ENCODE data around the gene DBN1.

The DBN1 gene

GRCh38 chr5:177412603-177413233 is 60.7 kb downstream of the DBN1 start:
- H3K4me3 ChIP-seq (ENCODE audit: low read depth, low read length) = no peak overlapping the region
- no peak for TF ChIP-seq CTCF (IDR thresholded peaks at IDR 0.05; ENCODE audit: low read depth, low read length)
- no peak for TF ChIP-seq POLR2A (IDR thresholded peaks at IDR 0.05; ENCODE audit: extremely low read depth, insufficient read length)
- no peak for TF ChIP-seq MYC (IDR thresholded peaks at IDR 0.05; ENCODE audit: low read depth, low read length)
- TF ChIP-seq MAX (IDR thresholded peaks at IDR 0.05; ENCODE audit: low read depth, low read length) = no peak

GRCh38 chr5:177410575-177410974 is 62.9 kb downstream of the DBN1 start:
- no peak for TF ChIP-seq POLR2A (IDR thresholded peaks at IDR 0.05; ENCODE audit: extremely low read depth, insufficient read length)
- TF ChIP-seq MYC (IDR thresholded peaks at IDR 0.05; ENCODE audit: low read depth, low read length) = no peak
- TF ChIP-seq CTCF (IDR thresholded peaks at IDR 0.05; ENCODE audit: low read depth, low read length) = no peak
- TF ChIP-seq MAX (IDR thresholded peaks at IDR 0.05; ENCODE audit: low read depth, low read length) = no peak; the same call in 1 of the 2 replicates
- H3K4me3 ChIP-seq (ENCODE audit: low read depth, low read length) = no peak overlapping the region
- DNase-seq (ENCODE audit: low read depth) = peak; percentile 59

More at GRCh38 chr5:177412603-177413233, 60.7 kb downstream of the DBN1 start:
- peak; percentile 57 for DNase-seq (ENCODE audit: low read depth)

- no peak for DNase-seq (ENCODE audit: low read depth)
- TF ChIP-seq POLR2A (IDR thresholded peaks at IDR 0.05; ENCODE audit: extremely low read depth, insufficient read length) = no peak
- TF ChIP-seq MAX (IDR thresholded peaks at IDR 0.05; ENCODE audit: low read depth, low read length) = no peak
- TF ChIP-seq CTCF (IDR thresholded peaks at IDR 0.05; ENCODE audit: low read depth, low read length) = no peak
- no peak for TF ChIP-seq MYC (IDR thresholded peaks at IDR 0.05; ENCODE audit: low read depth, low read length)
Observed at GRCh38 chr5:177409043-177409801, 64.2 kb downstream of the DBN1 start, which contains the start of gene F12. Gene F12, minus strand, starts transcription at chr5:177409564. Its CDS starts 37 bp downstream, at chr5:177409527.

More at GRCh38 chr5:177409043-177409801, 64.2 kb downstream of the DBN1 start, which contains the start of gene F12:
- H3K4me3 ChIP-seq (ENCODE audit: low read depth, low read length) = no peak within 1 kb of the TSS
